SK-N-SH (cell line): ENCODE measurements around the gene SLC47A2. TPM values are rescaled to one million over a fixed set of nuclear protein-coding genes. Genes with fewer than 3 reads are reported as not detected.

Source experiments
- CTCF ChIA-PET: fragments of 300-600, 350-600 bp; formaldehyde crosslinking; extraction: SDS; loops from one replicate; lab custom pipeline; 2021; lab: Yijun Ruan, JAX
- POLR2A ChIA-PET: fragments of 350-600 bp; sonication (Branson Sonifier 250); formaldehyde crosslinking; extraction: SDS; loops from one replicate; lab custom pipeline; 2020; ENCODE audit warnings: antibody characterized with exemption, inconsistent platforms; lab: Yijun Ruan, JAX
- DNase-seq: peaks from one replicate; pipeline ENCODE4 v3.0.0; 2012
- H2AFZ ChIP-seq: fragments of 200-600 bp; sonication (generic); 2 replicates; pipeline ENCODE4 v1.8.1; 2016; ENCODE audit warnings: antibody characterized with exemption, mild to moderate bottlenecking, low read depth
- H3F3A ChIP-seq: fragments of 200-600 bp; sonication (generic); replicated peaks from 2 replicates; pipeline ENCODE3; 2016; ENCODE audit warnings: antibody characterized with exemption, mild to moderate bottlenecking; ENCODE audit not compliant: insufficient read depth
- H3K27ac ChIP-seq, 2 experiments: fragments of 200-500 bp in 1 of 2; fragments of 200-600 bp in 1 of 2; sonication (Bioruptor generic) in 1 of 2; sonication (generic), shearing (Covaris generic) in 1 of 2; 2 replicates each; pipeline versions ENCODE4 v1.5.1 to v1.6.1; 2014 to 2016; ENCODE audit warnings: low read depth in 2 of 2, inconsistent platforms in 1 of 2, low read length in 1 of 2, mild to moderate bottlenecking in 1 of 2, mixed read lengths in 1 of 2
- H3K27me3 ChIP-seq: fragments of 200-600 bp; sonication (generic), shearing (Covaris generic); 2 replicates; pipeline ENCODE4 v1.6.1; 2016; ENCODE audit warnings: mixed run types; ENCODE audit not compliant: insufficient read depth
- H3K36me3 ChIP-seq, 2 experiments: fragments of 200-500 bp in 1 of 2; fragments of 200-600 bp in 1 of 2; sonication (Bioruptor generic) in 1 of 2; sonication (generic) in 1 of 2; replicated peaks in 1 of 2; 2 replicates each; pipeline versions ENCODE3 to v1.5.1; 2014 to 2016; ENCODE audit warnings: low read length in 1 of 2, mild to moderate bottlenecking in 1 of 2; ENCODE audit not compliant: insufficient read depth in 2 of 2, control insufficient read depth in 1 of 2
- H3K4me1 ChIP-seq, 2 experiments: fragments of 200-500 bp in 1 of 2; fragments of 200-600 bp in 1 of 2; sonication (Bioruptor generic) in 1 of 2; sonication (generic), shearing (Covaris generic) in 1 of 2; 2 replicates each; pipeline versions ENCODE4 v1.5.1 to v1.6.1; 2014 to 2016; ENCODE audit warnings: low read depth in 1 of 2, low read length in 1 of 2, mixed run types in 1 of 2; ENCODE audit not compliant: insufficient read depth in 2 of 2, control insufficient read depth in 1 of 2
- H3K4me2 ChIP-seq: fragments of 200-600 bp; sonication (generic), shearing (Covaris generic); 2 replicates; pipeline ENCODE4 v1.6.1; 2017; ENCODE audit warnings: mixed run types
- H3K4me3 ChIP-seq, 2 experiments: fragments of 200-500 bp in 1 of 2; fragments of 200-600 bp in 1 of 2; sonication (Bioruptor generic) in 1 of 2; sonication (generic), shearing (Covaris generic) in 1 of 2; 2 replicates each; pipeline versions ENCODE4 v1.5.1 to v1.8.1; 2014 to 2016; ENCODE audit warnings: low read depth in 2 of 2, inconsistent platforms in 1 of 2, low read length in 1 of 2, mild to moderate bottlenecking in 1 of 2, mixed read lengths in 1 of 2, moderate library complexity in 1 of 2
- H3K79me2 ChIP-seq: fragments of 200-600 bp; sonication (generic); 2 replicates; pipeline ENCODE4 v1.8.1; 2017; ENCODE audit warnings: mild to moderate bottlenecking; ENCODE audit not compliant: insufficient read depth
- H3K9ac ChIP-seq: fragments of 200-600 bp; sonication (generic); 2 replicates; pipeline ENCODE4 v1.6.1; 2017; ENCODE audit warnings: mixed run types
- H3K9me2 ChIP-seq: fragments of 200-600 bp; sonication (generic); 2 replicates; pipeline ENCODE4 v1.6.1; 2017; ENCODE audit warnings: mixed run types
- H3K9me3 ChIP-seq: fragments of 200-600 bp; sonication (generic); 2 replicates; pipeline ENCODE4 v1.6.1; 2017; ENCODE audit warnings: mixed run types, mild to moderate bottlenecking, moderate library complexity
- H4K20me1 ChIP-seq: fragments of 200-600 bp; sonication (generic); 2 replicates; pipeline ENCODE4 v1.6.1; 2017; ENCODE audit warnings: mild to moderate bottlenecking, mixed run types; ENCODE audit not compliant: insufficient read depth
- CHD2 ChIP-seq: fragments of 150-350 bp; IDR thresholded peaks from 2 replicates; pipeline ENCODE4 v1.6.1; 2018; ENCODE audit warnings: low read length; ENCODE audit not compliant: partially characterized antibody
- CTCF ChIP-seq: fragments of 200-600 bp; sonication (generic); IDR thresholded peaks from 2 replicates; pipeline ENCODE4 v1.6.1; 2017; ENCODE audit warnings: antibody characterized with exemption, mild to moderate bottlenecking, moderate library complexity
- EZH2phosphoT487 ChIP-seq: fragments of 200-600 bp; sonication (generic); IDR thresholded peaks from 2 replicates; pipeline ENCODE4 v1.6.1; 2017; ENCODE audit warnings: low read depth, mixed run types, mild to moderate bottlenecking, antibody characterized with exemption, moderate library complexity, borderline replicate concordance
- FOXJ3 ChIP-seq: sonication (generic); formaldehyde crosslinking; IDR thresholded peaks from 2 replicates; pipeline ENCODE4 v1.5.1; 2020; ENCODE audit warnings: mild to moderate bottlenecking, missing genetic modification reagents
- MAX ChIP-seq: IDR thresholded peaks from 2 replicates; pipeline ENCODE4 v1.4.0; 2012; ENCODE audit warnings: low read depth
- MXI1 ChIP-seq: IDR thresholded peaks from 2 replicates; pipeline ENCODE4 v1.6.1; 2012; ENCODE audit warnings: mild to moderate bottlenecking, low read depth, low read length, improper control_type of control experiment
- NRF1 ChIP-seq: IDR thresholded peaks from 2 replicates; pipeline ENCODE4 v1.6.1; 2012; ENCODE audit warnings: low read depth, mild to moderate bottlenecking, low read length
- REST ChIP-seq: IDR thresholded peaks from 2 replicates; pipeline ENCODE4 v1.6.1; 2012; ENCODE audit warnings: mild to moderate bottlenecking, low read depth, low read length, moderate library complexity
- SIN3A ChIP-seq: IDR thresholded peaks from 2 replicates; pipeline ENCODE4 v1.6.1; 2012; ENCODE audit warnings: low read depth, mild to moderate bottlenecking, low read length, moderate library complexity, borderline replicate concordance
- SMC3 ChIP-seq: IDR thresholded peaks from 2 replicates; pipeline ENCODE4 v1.6.1; 2012; ENCODE audit warnings: low read depth, low read length, improper control_type of control experiment
- TCF12 ChIP-seq: IDR thresholded peaks from 2 replicates; pipeline ENCODE4 v1.4.0; 2012
- USF2 ChIP-seq: fragments of 150-350 bp; IDR thresholded peaks from 2 replicates; pipeline ENCODE4 v1.6.1; 2017; ENCODE audit warnings: antibody characterized with exemption, low read length, low read depth, borderline replicate concordance
- ZBTB33 ChIP-seq: IDR thresholded peaks from 2 replicates; pipeline ENCODE4 v1.4.0; 2012; ENCODE audit warnings: low read depth, borderline replicate concordance
- WGBS: methylation state at CpG from one replicate; pipeline ENCODE4 v1.1.6; 2017; ENCODE audit warnings: low lambda C conversion rate; 5-methylcytosine and 5-hydroxymethylcytosine counted together
- polyA plus RNA-seq, 3 experiments: library from polyadenylated mRNA; depleted of rRNA; stranded (reverse); fragments of >200 nt; gene quantifications; 2 replicates each; pipeline ENCODE4 v1.2.3, GENCODE V29; 2012

Gene SLC47A2
- polyA plus RNA-seq, 1 of the 3 experiments (the other 2 are of a cell fraction) = not detected

GRCh38 chr17:19736071-19736470, 19.7 kb upstream of the SLC47A2 start:
- 73% methylated on average over 11 of the region's 11 CpGs for WGBS
- Histone ChIP-seq H3K9me3 (no peaks in the 10 kb centered on the region), H3K9me2 (no peaks in the 10 kb centered on the region), H3K79me2 (no peaks in the 10 kb centered on the region), H3F3A (no peaks in the 10 kb centered on the region), H4K20me1 (no peaks in the 10 kb centered on the region), H3K4me1 (no peaks in the 10 kb centered on the region; a peak in 1 of 4 replicates)
- TF ChIP-seq USF2 = no peak
- TF ChIP-seq CHD2 = no peak
- TF ChIP-seq SIN3A = no peak
- TF ChIP-seq, all 33 proteins: peak for 0
- no peak for DNase-seq
- POLR2A ChIA-PET = interaction anchor here (0.6 kb wide), 1 partner anchor 16 kb away, joined by 3 read pairs; no protein-coding TSS in a partner anchor
- Histone ChIP-seq H3K4me2 (no peak overlapping the region), H3K36me3 (no peaks in the 10 kb centered on the region), H2AFZ (no peak overlapping the region), H3K27ac (no peak overlapping the region), H3K9ac (no peak overlapping the region), H3K27me3 (no peaks in the 10 kb centered on the region), H3K4me3 (no peak overlapping the region)
- CTCF ChIA-PET = interaction anchor here (0.7 kb wide), 1 partner anchor 9 kb away, joined by 3 read pairs; no protein-coding TSS in a partner anchor

GRCh38 chr17:19733953-19734526, 17.7 kb upstream of the SLC47A2 start:
- H3K9me3 ChIP-seq = no peaks in the 10 kb centered on the region
- no peaks in the 10 kb centered on the region for H3K27me3 ChIP-seq
- no peaks in the 10 kb centered on the region for H4K20me1 ChIP-seq
- WGBS = 54% methylated on average over 11 of the region's 11 CpGs
- H3K9ac ChIP-seq = no peak overlapping the region
- H3K9me2 ChIP-seq = no peaks in the 10 kb centered on the region
- H3K79me2 ChIP-seq = no peaks in the 10 kb centered on the region
- H3K4me1 ChIP-seq = no peaks in the 10 kb centered on the region
- no peak overlapping the region for H3K4me3 ChIP-seq
- no peaks in the 10 kb centered on the region for H3K36me3 ChIP-seq
- no peak overlapping the region for H3K4me2 ChIP-seq
- POLR2A ChIA-PET = no interaction called here
- no peak overlapping the region for H3K27ac ChIP-seq
- CTCF ChIA-PET = interaction anchor here (1.2 kb wide), 1 partner anchor 10 kb away, joined by 5 read pairs; no protein-coding TSS in a partner anchor
- DNase-seq = no peak
- TF ChIP-seq MAX (no peak), FOXJ3 (CRISPR knock-in tag) (no peak), REST (no peak), SMC3 (no peak), SIN3A (no peak), CHD2 (no peak), MXI1 (no peak), ZBTB33 (no peak), NRF1 (no peak), EZH2phosphoT487 (no peak), CTCF (no peak), TCF12 (no peak)
- no peaks in the 10 kb centered on the region for H3F3A ChIP-seq
- H2AFZ ChIP-seq = no peak overlapping the region
